GM12801 (cell line): Measurements from ENCODE around the gene MTM1.

Experiments used
- TF ChIP-seq, protein P1 (sequence below): IDR thresholded peaks from one replicate; pipeline ENCODE4 v1.5.1; 2011; ENCODE audit warnings: control low read depth; ENCODE audit not compliant: insufficient read length; ENCODE audit errors: extremely low read depth

MTM1 gene

GRCh38 chrX:150676221-150676620, 107.8 kb downstream of the MTM1 start:
- TF ChIP-seq, protein P1, sequence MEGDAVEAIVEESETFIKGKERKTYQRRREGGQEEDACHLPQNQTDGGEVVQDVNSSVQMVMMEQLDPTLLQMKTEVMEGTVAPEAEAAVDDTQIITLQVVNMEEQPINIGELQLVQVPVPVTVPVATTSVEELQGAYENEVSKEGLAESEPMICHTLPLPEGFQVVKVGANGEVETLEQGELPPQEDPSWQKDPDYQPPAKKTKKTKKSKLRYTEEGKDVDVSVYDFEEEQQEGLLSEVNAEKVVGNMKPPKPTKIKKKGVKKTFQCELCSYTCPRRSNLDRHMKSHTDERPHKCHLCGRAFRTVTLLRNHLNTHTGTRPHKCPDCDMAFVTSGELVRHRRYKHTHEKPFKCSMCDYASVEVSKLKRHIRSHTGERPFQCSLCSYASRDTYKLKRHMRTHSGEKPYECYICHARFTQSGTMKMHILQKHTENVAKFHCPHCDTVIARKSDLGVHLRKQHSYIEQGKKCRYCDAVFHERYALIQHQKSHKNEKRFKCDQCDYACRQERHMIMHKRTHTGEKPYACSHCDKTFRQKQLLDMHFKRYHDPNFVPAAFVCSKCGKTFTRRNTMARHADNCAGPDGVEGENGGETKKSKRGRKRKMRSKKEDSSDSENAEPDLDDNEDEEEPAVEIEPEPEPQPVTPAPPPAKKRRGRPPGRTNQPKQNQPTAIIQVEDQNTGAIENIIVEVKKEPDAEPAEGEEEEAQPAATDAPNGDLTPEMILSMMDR: no peak

DNA sequence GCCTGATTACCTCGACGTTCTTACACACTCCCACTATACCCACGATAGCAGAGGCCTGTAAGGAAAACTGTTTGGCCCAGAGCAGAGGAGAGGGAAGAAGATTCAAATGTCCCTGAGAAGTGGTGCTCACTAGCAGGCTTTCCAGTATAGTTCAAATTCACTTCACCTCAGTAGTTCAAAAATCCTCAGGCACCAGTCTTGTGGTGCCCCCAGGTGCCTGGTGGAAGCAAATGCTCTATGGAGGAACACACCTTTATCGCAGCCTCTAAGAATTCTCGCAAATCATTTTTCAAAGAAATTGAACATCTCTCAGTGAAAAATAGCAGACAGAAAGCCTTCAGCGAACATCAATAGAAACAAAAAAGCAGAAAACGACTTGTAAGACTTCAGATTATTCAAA, 112.6 kb downstream of the MTM1 start:
- TF ChIP-seq, protein P1: no peak

GRCh38 chrX:150683112-150683511, 114.7 kb downstream of the MTM1 start:
- TF ChIP-seq, protein P1: no peak

DNA sequence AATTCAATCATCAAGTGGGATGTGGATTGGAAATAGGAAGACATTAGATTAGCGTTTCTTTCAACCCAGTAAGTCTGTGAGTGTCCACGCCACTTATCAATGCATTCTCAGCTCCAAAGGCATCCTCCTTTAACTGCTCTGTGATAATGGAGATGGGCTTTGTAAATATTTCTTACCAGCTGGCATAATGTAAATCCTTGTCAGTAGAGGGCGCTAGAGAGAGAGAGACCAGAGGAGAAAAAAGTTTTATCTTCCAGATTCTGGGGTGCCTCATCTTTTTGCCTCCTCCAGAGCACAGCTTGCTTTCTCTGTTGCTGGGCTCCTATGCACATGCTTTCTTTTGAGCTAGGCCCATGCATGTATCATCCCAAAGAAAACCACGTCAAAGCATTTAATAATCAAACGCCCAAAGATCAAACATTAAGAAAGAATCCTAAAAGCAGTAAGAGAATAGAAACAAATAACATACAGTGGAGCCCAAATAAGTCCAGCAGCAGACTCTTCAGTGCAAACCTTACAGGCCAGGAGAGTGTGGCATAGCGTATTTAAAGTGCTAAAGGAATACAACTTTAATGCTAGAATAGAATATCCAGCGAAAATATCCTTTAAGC, 115.2 kb downstream of the MTM1 start:
- TF ChIP-seq, protein P1: no peak

DNA sequence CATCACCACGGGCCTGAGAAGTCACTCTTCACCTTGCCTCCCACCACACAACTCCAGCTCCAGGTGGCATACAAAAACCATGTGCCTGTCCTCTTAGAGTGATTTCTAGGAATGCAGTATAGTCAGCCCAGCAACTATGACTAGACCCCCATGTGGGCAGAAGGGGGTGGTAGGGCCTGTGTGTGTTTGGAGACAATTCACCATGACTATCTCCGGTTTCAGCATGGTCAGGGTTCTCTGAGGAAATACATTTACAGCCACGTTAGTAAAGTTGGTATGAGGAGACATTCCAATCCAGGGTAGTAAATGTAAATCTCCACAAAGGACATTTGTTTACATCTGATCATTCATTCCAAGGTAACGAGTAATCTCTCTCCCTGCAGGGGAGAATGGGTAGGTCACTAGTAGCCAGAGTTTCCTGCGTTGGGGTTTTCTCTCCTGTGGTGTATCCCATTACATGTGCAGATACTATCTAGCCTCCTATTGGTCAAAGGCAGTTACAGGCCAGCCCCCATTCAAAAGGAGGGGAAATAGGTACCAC, 120.6 kb downstream of the MTM1 start:
- TF ChIP-seq, protein P1: no peak

DNA sequence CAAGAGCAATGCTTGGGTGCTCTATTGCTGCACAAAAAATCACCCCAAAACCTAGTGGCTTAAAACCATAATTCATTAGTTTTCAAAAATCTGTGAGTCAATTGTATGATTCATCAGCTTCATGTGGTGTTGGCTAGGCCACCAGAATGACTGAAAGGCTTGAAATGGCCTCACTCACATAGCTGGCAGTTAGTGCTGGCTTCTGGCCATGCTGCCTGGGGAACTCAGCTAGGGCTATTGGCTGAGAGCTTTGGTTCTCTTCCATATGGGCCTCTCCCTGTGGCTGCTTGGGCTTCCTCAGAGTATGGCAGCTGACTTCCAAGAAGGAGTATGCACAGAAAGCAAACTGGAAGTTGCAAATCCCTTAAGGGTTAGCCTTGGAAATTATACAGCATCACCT, 121.7 kb downstream of the MTM1 start:
- TF ChIP-seq, protein P1: no peak

DNA sequence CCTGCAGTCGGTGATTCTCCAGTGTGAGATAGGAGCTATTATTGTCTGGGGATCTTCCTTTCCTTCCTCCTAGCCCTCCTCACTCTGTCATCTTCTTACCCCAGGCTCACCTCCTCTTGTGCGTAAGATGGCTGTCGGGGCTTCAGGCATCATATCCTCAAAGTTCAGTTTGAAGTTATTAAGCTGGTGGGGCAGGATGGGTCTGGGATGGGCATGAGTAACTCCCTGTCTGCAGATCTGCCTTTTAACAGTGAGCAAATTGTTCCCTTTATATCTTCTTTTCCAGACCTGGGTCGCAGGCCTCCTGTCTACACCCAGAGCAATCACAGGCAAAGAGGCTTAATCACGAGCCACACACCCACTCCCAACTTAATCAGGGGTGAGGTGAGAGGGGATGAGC, 123.9 kb downstream of the MTM1 start:
- TF ChIP-seq, protein P1: no peak
